Trophoblast cell (in vitro differentiated cells and primary cell): ENCODE results near the gene ACACB.

Source experiments
- DNase-seq, 2 donors: peaks; one replicate each; pipeline ENCODE4 v3.0.0-alpha.2; 2016
- H2AFZ ChIP-seq: 2 replicates; pipeline ENCODE4 v1.6.1; 2013; ENCODE audit warnings: low read length, moderate library complexity, mild to moderate bottlenecking; ENCODE audit not compliant: insufficient read depth, poor library complexity
- H2AK5ac ChIP-seq: 2 replicates; pipeline ENCODE4 v1.6.1; 2013; ENCODE audit warnings: mild to moderate bottlenecking, low read length
- H2BK120ac ChIP-seq: 2 replicates; pipeline ENCODE4 v1.6.1; 2013; ENCODE audit warnings: low read length, mild to moderate bottlenecking, moderate library complexity; ENCODE audit not compliant: insufficient read depth, poor library complexity
- H2BK12ac ChIP-seq: 2 replicates; pipeline ENCODE4 v1.6.1; 2013; ENCODE audit warnings: mild to moderate bottlenecking, low read length, moderate library complexity
- H2BK5ac ChIP-seq: 2 replicates; pipeline ENCODE4 v1.6.1; 2013; ENCODE audit warnings: low read length, low read depth, moderate library complexity, mild to moderate bottlenecking; ENCODE audit not compliant: poor library complexity
- H3K14ac ChIP-seq: 2 replicates; pipeline ENCODE4 v1.6.1; 2013; ENCODE audit warnings: mild to moderate bottlenecking, low read length
- H3K18ac ChIP-seq: 2 replicates; pipeline ENCODE4 v1.6.1; 2013; ENCODE audit warnings: mild to moderate bottlenecking, low read length
- H3K23ac ChIP-seq: 2 replicates; pipeline ENCODE4 v1.6.1; 2013; ENCODE audit warnings: low read length
- H3K27ac ChIP-seq: 2 replicates; pipeline ENCODE4 v1.5.1; 2013; ENCODE audit warnings: low read depth, mild to moderate bottlenecking, inconsistent platforms, low read length, moderate library complexity
- H3K27me3 ChIP-seq: 2 replicates; pipeline ENCODE4 v1.6.1; 2013; ENCODE audit warnings: inconsistent platforms, mild to moderate bottlenecking, low read length, moderate library complexity; ENCODE audit not compliant: insufficient read depth
- H3K36me3 ChIP-seq, 2 experiments: 1 replicate in 1 of 2; 2 replicates in 1 of 2; pipeline ENCODE4 v1.6.1; 2013; ENCODE audit warnings: low read length in 2 of 2, mild to moderate bottlenecking in 2 of 2, moderate library complexity in 1 of 2; ENCODE audit not compliant: insufficient read depth in 2 of 2, control insufficient read depth in 1 of 2
- H3K4ac ChIP-seq: 2 replicates; pipeline ENCODE4 v1.6.1; 2013; ENCODE audit warnings: low read depth, mild to moderate bottlenecking, low read length, moderate library complexity
- H3K4me1 ChIP-seq, 2 experiments: 1 replicate in 1 of 2; 2 replicates in 1 of 2; pipeline ENCODE4 v1.6.1; 2013; ENCODE audit warnings: low read length in 2 of 2, mild to moderate bottlenecking in 2 of 2, moderate library complexity in 1 of 2; ENCODE audit not compliant: insufficient read depth in 2 of 2, control insufficient read depth in 1 of 2
- H3K4me2 ChIP-seq: 2 replicates; pipeline ENCODE4 v1.6.1; 2013; ENCODE audit warnings: inconsistent platforms, mild to moderate bottlenecking, low read length, moderate library complexity
- H3K4me3 ChIP-seq: 2 replicates; pipeline ENCODE4 v1.5.1; 2013; ENCODE audit warnings: mild to moderate bottlenecking, low read depth, low read length, inconsistent platforms
- H3K79me1 ChIP-seq: one replicate; pipeline ENCODE4 v1.6.1; 2013; ENCODE audit warnings: low read length
- H3K79me2 ChIP-seq: 2 replicates; pipeline ENCODE4 v1.6.1; 2013; ENCODE audit warnings: low read length, mild to moderate bottlenecking; ENCODE audit not compliant: control insufficient read depth, insufficient read depth, poor library complexity
- H3K9ac ChIP-seq: 2 replicates; pipeline ENCODE4 v1.6.1; 2013; ENCODE audit warnings: mild to moderate bottlenecking, low read length
- H3K9me3 ChIP-seq: 2 replicates; pipeline ENCODE4 v1.6.1; 2013; ENCODE audit warnings: low read depth, mild to moderate bottlenecking, control low read depth, inconsistent platforms, low read length; ENCODE audit not compliant: insufficient read depth
- H4K12ac ChIP-seq: 2 replicates; pipeline ENCODE4 v1.6.1; 2013; ENCODE audit warnings: low read depth, mild to moderate bottlenecking, low read length, moderate library complexity
- H4K8ac ChIP-seq: 2 replicates; pipeline ENCODE4 v1.6.1; 2013; ENCODE audit warnings: low read depth, mild to moderate bottlenecking, low read length, moderate library complexity
- H4K91ac ChIP-seq: one replicate; pipeline ENCODE4 v1.6.1; 2013; ENCODE audit warnings: low read depth, mild to moderate bottlenecking, low read length, moderate library complexity
- WGBS: extraction: QIAGEN DNeasy Blood & Tissue Kit; methylation state at CpG from one replicate; pipeline ENCODE4 v1.1.7; 2013; ENCODE audit warnings: missing lambda C conversion rate; ENCODE audit not compliant: insufficient read length, insufficient coverage; ENCODE audit errors: extremely low coverage; 5-methylcytosine and 5-hydroxymethylcytosine counted together

The ACACB gene

GRCh38 chr12:109151457-109151856, 35.1 kb downstream of the ACACB start:
- Histone ChIP-seq H3K18ac (no peak overlapping the region), H3K27ac (no peak overlapping the region), H2BK12ac (no peak overlapping the region), H2AK5ac (no peak overlapping the region), H4K8ac (no peak overlapping the region), H3K79me2 (no peaks in the 10 kb centered on the region), H3K79me1 (no peaks in the 10 kb centered on the region), H4K12ac (no peak overlapping the region), H2BK120ac (no peak overlapping the region), H3K27me3 (peaks cover 2% of the 10 kb centered on the region), H2BK5ac (no peak overlapping the region), H3K14ac (no peak overlapping the region), H4K91ac (no peak overlapping the region), H3K36me3 (no peaks in the 10 kb centered on the region), H3K23ac (no peak overlapping the region), H3K4me1 (peaks cover 7 to 9% of the 10 kb centered on the region in 2 experiments), H3K9ac (no peak overlapping the region), H2AFZ (no peak overlapping the region), H3K9me3 (no peaks in the 10 kb centered on the region), H3K4me3 (no peak overlapping the region), H3K4ac (no peak overlapping the region), H3K4me2 (no peak overlapping the region)
- DNase-seq = no peak
- 100% methylated on average over 1 of the region's 4 CpGs for WGBS

- peaks cover 2% of the 10 kb centered on the region for H3K27me3 ChIP-seq
- WGBS = no CpG with 5 or more reads among the region's 18 CpGs
- H3K27ac ChIP-seq = no peak overlapping the region
- no peak overlapping the region for H2AK5ac ChIP-seq
- H2BK5ac ChIP-seq = no peak overlapping the region
- H3K4me1 ChIP-seq = peaks cover 7 to 9% of the 10 kb centered on the region in 2 experiments
- no peak overlapping the region for H3K4ac ChIP-seq
- no peaks in the 10 kb centered on the region for H3K79me1 ChIP-seq
- no peak overlapping the region for H4K8ac ChIP-seq
- no peak overlapping the region for H3K18ac ChIP-seq
- H3K9me3 ChIP-seq = no peaks in the 10 kb centered on the region
- no peaks in the 10 kb centered on the region for H3K79me2 ChIP-seq
- H4K12ac ChIP-seq = no peak overlapping the region
- no peak overlapping the region for H2BK12ac ChIP-seq
- H3K14ac ChIP-seq = no peak overlapping the region
- H2BK120ac ChIP-seq = no peak overlapping the region
- DNase-seq = peak in 1 of 2 donors; percentile 5
- peak overlapping the region; percentile 58 for H3K4me2 ChIP-seq
- H3K4me3 ChIP-seq = no peak overlapping the region
- H3K9ac ChIP-seq = no peak overlapping the region
- H3K23ac ChIP-seq = no peak overlapping the region
- H2AFZ ChIP-seq = no peak overlapping the region
- H3K36me3 ChIP-seq = no peaks in the 10 kb centered on the region
- no peak overlapping the region for H4K91ac ChIP-seq
Observed at GRCh38 chr12:109153821-109154441, 37.5 kb downstream of the ACACB start.

GRCh38 chr12:109154451-109155438, 38.4 kb downstream of the ACACB start:
- H3K36me3 ChIP-seq = no peaks in the 10 kb centered on the region
- H3K27me3 ChIP-seq = peaks cover 2% of the 10 kb centered on the region
- no peak overlapping the region for H3K14ac ChIP-seq
- no peak overlapping the region for H2BK120ac ChIP-seq
- H3K4me3 ChIP-seq = peak overlapping the region; percentile 57
- no CpG with 5 or more reads among the region's 61 CpGs for WGBS
- no peak overlapping the region for H2AK5ac ChIP-seq
- H2BK5ac ChIP-seq = no peak overlapping the region
- H3K79me1 ChIP-seq = no peaks in the 10 kb centered on the region
- no peak overlapping the region for H4K12ac ChIP-seq
- no peak overlapping the region for H3K18ac ChIP-seq
- no peak overlapping the region for H3K23ac ChIP-seq
- no peaks in the 10 kb centered on the region for H3K9me3 ChIP-seq
- no peak overlapping the region for H4K91ac ChIP-seq
- H3K4me2 ChIP-seq = peak overlapping the region; percentile 85
- H2AFZ ChIP-seq = peak overlapping the region; percentile 83
- H3K4ac ChIP-seq = no peak overlapping the region
- H4K8ac ChIP-seq = peak overlapping the region; percentile 32
- DNase-seq = peak; percentile 30 to 71
- peaks cover 7 to 9% of the 10 kb centered on the region in 2 experiments for H3K4me1 ChIP-seq
- no peak overlapping the region for H2BK12ac ChIP-seq
- H3K27ac ChIP-seq = no peak overlapping the region
- H3K9ac ChIP-seq = no peak overlapping the region
- H3K79me2 ChIP-seq = no peaks in the 10 kb centered on the region

GRCh38 chr12:109156036-109156435, 39.6 kb downstream of the ACACB start:
- H3K14ac ChIP-seq = no peak overlapping the region
- H3K79me2 ChIP-seq = no peaks in the 10 kb centered on the region
- no CpG with 5 or more reads among the region's 5 CpGs for WGBS
- no peaks in the 10 kb centered on the region for H3K79me1 ChIP-seq
- no peak for DNase-seq
- no peak overlapping the region for H3K9ac ChIP-seq
- no peak overlapping the region for H3K4me3 ChIP-seq
- no peaks in the 10 kb centered on the region for H3K9me3 ChIP-seq
- peaks cover 2% of the 10 kb centered on the region for H3K27me3 ChIP-seq
- no peak overlapping the region for H2BK5ac ChIP-seq
- H2BK12ac ChIP-seq = no peak overlapping the region
- no peak overlapping the region for H4K8ac ChIP-seq
- H3K4me1 ChIP-seq = peaks cover 7 to 9% of the 10 kb centered on the region in 2 experiments
- H3K23ac ChIP-seq = no peak overlapping the region
- no peak overlapping the region for H3K18ac ChIP-seq
- H4K12ac ChIP-seq = no peak overlapping the region
- no peak overlapping the region for H3K27ac ChIP-seq
- no peak overlapping the region for H2AK5ac ChIP-seq
- H3K4ac ChIP-seq = no peak overlapping the region
- no peaks in the 10 kb centered on the region for H3K36me3 ChIP-seq
- H2AFZ ChIP-seq = no peak overlapping the region
- no peak overlapping the region for H2BK120ac ChIP-seq
- H3K4me2 ChIP-seq = no peak overlapping the region
- H4K91ac ChIP-seq = no peak overlapping the region
